ENCODE measurements around the gene DYNC1I1. TPM values are rescaled to one million over a fixed set of nuclear protein-coding genes. Genes with fewer than 3 reads are reported as not detected.

Gene DYNC1I1
- total and polyA plus RNA-seq, 2 experiments from 2014 or later, result 1.4 to 4.1 TPM

- Histone ChIP-seq H3K27ac (ENCODE audit: low read depth) (no peak overlapping the region), H3K9me2 (ENCODE audit: insufficient read depth) (peaks cover 6% of the 10 kb centered on the region; the same call in 1 of the 2 replicates), H3K4me2 (no peak overlapping the region), H3K36me3 (ENCODE audit: insufficient read depth) (no peaks in the 10 kb centered on the region), H2AFZ (no peak overlapping the region), H3K27me3 (ENCODE audit: insufficient read depth) (no peaks in the 10 kb centered on the region), H3F3A (replicated peaks; ENCODE audit: low read depth) (no peaks in the 10 kb centered on the region), H3K4me1 (ENCODE audit: insufficient read depth) (no peaks in the 10 kb centered on the region), H3K4me3 (no peak overlapping the region), H4K20me1 (replicated peaks; ENCODE audit: insufficient read depth) (no peaks in the 10 kb centered on the region), H3K79me2 (replicated peaks; ENCODE audit: insufficient read depth) (no peaks in the 10 kb centered on the region)
- no peak for DNase-seq (ENCODE audit: low spot score)
- no peaks in the 10 kb centered on the region for H3K9me3 Mint-ChIP-seq
- no peak overlapping the region for H3K4me3 Mint-ChIP-seq
- H3K27ac Mint-ChIP-seq, result no peak overlapping the region
- ATAC-seq, result no peak
- no peak for TF ChIP-seq REST (IDR thresholded peaks at IDR 0.05; ENCODE audit: unreplicated experiment)
- TF ChIP-seq, protein P1, sequence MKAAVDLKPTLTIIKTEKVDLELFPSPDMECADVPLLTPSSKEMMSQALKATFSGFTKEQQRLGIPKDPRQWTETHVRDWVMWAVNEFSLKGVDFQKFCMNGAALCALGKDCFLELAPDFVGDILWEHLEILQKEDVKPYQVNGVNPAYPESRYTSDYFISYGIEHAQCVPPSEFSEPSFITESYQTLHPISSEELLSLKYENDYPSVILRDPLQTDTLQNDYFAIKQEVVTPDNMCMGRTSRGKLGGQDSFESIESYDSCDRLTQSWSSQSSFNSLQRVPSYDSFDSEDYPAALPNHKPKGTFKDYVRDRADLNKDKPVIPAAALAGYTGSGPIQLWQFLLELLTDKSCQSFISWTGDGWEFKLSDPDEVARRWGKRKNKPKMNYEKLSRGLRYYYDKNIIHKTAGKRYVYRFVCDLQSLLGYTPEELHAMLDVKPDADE (IDR thresholded peaks at IDR 0.05), result no peak
- TF ChIP-seq CREB1 (CRISPR knock-in tag; IDR thresholded peaks at IDR 0.05; ENCODE audit: low read depth), result no peak
- no peak for TF ChIP-seq JUNB (IDR thresholded peaks at IDR 0.05; ENCODE audit: unreplicated experiment)
- TF ChIP-seq, protein P2, sequence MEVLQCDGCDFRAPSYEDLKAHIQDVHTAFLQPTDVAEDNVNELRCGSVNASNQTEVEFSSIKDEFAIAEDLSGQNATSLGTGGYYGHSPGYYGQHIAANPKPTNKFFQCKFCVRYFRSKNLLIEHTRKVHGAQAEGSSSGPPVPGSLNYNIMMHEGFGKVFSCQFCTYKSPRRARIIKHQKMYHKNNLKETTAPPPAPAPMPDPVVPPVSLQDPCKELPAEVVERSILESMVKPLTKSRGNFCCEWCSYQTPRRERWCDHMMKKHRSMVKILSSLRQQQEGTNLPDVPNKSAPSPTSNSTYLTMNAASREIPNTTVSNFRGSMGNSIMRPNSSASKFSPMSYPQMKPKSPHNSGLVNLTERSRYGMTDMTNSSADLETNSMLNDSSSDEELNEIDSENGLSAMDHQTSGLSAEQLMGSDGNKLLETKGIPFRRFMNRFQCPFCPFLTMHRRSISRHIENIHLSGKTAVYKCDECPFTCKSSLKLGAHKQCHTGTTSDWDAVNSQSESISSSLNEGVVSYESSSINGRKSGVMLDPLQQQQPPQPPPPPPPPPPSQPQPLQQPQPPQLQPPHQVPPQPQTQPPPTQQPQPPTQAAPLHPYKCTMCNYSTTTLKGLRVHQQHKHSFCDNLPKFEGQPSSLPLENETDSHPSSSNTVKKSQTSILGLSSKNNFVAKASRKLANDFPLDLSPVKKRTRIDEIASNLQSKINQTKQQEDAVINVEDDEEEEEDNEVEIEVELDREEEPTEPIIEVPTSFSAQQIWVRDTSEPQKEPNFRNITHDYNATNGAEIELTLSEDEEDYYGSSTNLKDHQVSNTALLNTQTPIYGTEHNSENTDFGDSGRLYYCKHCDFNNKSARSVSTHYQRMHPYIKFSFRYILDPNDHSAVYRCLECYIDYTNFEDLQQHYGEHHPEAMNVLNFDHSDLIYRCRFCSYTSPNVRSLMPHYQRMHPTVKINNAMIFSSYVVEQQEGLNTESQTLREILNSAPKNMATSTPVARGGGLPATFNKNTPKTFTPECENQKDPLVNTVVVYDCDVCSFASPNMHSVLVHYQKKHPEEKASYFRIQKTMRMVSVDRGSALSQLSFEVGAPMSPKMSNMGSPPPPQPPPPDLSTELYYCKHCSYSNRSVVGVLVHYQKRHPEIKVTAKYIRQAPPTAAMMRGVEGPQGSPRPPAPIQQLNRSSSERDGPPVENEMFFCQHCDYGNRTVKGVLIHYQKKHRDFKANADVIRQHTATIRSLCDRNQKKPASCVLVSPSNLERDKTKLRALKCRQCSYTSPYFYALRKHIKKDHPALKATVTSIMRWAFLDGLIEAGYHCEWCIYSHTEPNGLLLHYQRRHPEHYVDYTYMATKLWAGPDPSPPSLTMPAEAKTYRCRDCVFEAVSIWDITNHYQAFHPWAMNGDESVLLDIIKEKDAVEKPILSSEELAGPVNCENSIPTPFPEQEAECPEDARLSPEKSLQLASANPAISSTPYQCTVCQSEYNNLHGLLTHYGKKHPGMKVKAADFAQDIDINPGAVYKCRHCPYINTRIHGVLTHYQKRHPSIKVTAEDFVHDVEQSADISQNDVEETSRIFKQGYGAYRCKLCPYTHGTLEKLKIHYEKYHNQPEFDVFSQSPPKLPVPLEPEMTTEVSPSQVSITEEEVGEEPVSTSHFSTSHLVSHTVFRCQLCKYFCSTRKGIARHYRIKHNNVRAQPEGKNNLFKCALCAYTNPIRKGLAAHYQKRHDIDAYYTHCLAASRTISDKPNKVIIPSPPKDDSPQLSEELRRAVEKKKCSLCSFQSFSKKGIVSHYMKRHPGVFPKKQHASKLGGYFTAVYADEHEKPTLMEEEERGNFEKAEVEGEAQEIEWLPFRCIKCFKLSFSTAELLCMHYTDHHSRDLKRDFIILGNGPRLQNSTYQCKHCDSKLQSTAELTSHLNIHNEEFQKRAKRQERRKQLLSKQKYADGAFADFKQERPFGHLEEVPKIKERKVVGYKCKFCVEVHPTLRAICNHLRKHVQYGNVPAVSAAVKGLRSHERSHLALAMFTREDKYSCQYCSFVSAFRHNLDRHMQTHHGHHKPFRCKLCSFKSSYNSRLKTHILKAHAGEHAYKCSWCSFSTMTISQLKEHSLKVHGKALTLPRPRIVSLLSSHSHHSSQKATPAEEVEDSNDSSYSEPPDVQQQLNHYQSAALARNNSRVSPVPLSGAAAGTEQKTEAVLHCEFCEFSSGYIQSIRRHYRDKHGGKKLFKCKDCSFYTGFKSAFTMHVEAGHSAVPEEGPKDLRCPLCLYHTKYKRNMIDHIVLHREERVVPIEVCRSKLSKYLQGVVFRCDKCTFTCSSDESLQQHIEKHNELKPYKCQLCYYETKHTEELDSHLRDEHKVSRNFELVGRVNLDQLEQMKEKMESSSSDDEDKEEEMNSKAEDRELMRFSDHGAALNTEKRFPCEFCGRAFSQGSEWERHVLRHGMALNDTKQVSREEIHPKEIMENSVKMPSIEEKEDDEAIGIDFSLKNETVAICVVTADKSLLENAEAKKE (CRISPR knock-in tag; IDR thresholded peaks at IDR 0.05), result no peak
- no peak for TF ChIP-seq CTCF (conservative IDR thresholded peaks at IDR 0.05; ENCODE audit: low read depth in 2 of 2)
- H3K36me3 Mint-ChIP-seq (ENCODE audit: low read depth), result no peaks in the 10 kb centered on the region
- no peaks in the 10 kb centered on the region for H3K4me1 Mint-ChIP-seq
- no peaks in the 10 kb centered on the region for H3K27me3 Mint-ChIP-seq (ENCODE audit: insufficient read depth, low read depth, poor library complexity)
Observed at GRCh38 chr7:95951997-95952795, 179.8 kb downstream of the DYNC1I1 start.

Measured in GM23338 (cell line).